HG03460 (cell line): ENCODE measurements around the gene IGSF22.

ENCODE experiments used
- ATAC-seq: cut with Tn5 transposase; IDR thresholded peaks from one replicate; pipeline ENCODE4 v1.9.1; 2021; ENCODE audit not compliant: unreplicated experiment

Gene IGSF22

GRCh38 chr11:18726040-18726439, at the start of gene IGSF22:
Gene IGSF22, minus strand, starts transcription at chr11:18726188. Its CDS starts 1,952 bp downstream, at chr11:18724236.
- no peak for ATAC-seq

GRCh38 chr11:18774801-18775200, 48.8 kb upstream of the IGSF22 start:
- no peak for ATAC-seq

- no peak for ATAC-seq
These were observed 47.7 kb upstream of the IGSF22 start for GRCh38 chr11:18773681-18774080.

- no peak for ATAC-seq
These were observed 47.1 kb upstream of the IGSF22 start for GRCh38 chr11:18773104-18773503.

DNA sequence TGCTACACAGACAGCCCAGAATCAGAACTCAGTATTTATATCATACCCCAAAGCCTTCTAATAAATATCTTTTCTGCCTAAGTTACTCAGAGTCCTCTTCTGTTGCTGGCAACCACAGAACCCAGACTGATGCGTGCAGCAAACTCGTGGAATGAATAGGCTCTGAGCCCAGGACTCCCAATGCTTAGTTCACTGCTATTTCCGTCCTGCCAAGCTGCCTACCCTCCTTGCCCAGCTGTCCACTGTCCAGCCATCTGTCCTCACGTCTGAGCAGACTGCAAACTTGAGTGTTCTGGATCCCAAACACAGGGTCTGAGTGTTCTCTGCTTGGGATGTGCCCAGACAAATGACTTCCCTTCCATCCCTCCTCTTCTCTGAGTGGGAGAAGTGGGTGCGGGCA, 46.2 kb upstream of the IGSF22 start:
- no peak for ATAC-seq

DNA sequence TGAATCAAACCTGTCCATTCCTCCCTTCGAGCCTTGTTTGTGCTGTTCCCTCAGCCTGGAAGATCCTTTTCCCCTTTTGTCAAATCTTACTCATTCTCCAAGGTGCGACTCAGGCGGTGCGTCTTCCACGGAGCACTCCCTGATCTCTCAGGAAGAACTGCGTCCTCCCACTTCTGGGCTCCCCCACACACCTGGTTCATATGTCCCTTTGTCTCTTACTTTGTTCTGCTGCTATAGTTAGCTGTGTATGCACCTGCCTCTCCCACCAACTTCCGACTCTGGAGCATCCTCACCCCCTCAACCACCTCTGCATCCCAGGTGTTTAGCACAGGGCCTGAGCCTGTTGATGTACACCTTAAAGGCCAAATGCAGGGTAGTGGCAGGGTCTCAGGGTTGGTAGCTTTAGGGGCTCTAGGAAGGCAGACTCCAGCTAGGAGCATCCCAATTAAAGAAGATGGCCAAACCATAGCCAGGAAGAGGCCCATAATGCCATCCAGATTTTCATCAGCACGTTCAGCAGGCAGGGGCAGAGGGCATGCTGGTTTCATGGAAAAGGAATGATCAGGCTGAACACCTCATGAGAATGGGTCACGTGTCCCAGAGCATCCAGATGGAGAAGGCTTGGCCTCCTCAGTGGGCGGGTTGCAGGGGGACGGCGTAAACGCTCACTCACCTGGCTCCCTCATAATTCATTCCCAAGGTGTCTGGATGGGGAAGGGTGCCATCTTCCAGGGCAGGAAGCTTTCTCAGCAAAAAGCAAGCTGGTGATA, 45.5 kb upstream of the IGSF22 start:
- no peak for ATAC-seq

GRCh38 chr11:18770479-18771125, 44.6 kb upstream of the IGSF22 start:
- ATAC-seq, result no peak

GRCh38 chr11:18769802-18770456, 43.9 kb upstream of the IGSF22 start:
- peak; percentile 53 for ATAC-seq

GRCh38 chr11:18768978-18769377, 43.0 kb upstream of the IGSF22 start:
- ATAC-seq, result no peak

DNA sequence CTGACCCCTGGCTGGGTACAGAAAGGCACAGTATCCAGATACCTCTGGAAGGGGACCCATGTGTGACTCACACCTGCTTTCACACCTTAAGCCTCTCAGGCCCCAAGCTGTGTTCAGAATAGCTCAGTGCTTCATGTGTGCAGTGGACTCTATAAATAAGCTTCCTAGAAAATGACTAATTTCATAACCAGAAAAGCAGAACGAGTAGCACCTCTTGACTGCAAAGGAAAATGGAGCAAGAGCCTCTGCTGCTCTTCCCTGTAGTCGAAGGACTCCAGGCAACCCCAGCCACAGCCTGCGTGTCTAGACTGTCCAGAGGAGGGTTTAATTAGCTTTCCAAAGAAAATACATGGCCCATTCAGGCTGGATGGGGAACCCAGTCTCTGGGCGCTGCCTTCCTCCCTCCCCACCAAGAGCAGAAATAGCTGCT, 42.5 kb upstream of the IGSF22 start:
- ATAC-seq, result peak; percentile 88

GRCh38 chr11:18766015-18766414, 40.0 kb upstream of the IGSF22 start:
- no peak for ATAC-seq

DNA sequence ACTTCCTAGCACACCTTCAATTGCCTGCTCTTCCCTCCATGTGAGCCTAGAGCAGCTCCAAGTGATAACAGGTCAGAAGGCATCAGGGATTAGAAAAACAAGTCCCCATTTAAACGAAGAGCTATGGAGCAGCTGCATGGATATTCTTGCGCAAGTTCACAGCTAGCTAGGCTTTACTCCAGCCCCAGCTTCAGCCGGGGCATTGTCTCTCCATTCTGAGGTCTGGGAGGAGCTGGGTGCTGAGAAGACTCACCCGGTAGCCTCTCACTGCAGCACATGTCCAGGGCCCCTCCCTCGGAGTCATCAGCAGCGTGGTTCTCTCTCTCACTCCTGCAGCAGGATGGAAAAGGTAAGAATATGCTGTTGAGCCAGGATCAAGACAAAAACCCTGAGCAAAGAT, 39.6 kb upstream of the IGSF22 start:
- no peak for ATAC-seq

GRCh38 chr11:18761741-18762140, 35.8 kb upstream of the IGSF22 start:
- ATAC-seq, result no peak

DNA sequence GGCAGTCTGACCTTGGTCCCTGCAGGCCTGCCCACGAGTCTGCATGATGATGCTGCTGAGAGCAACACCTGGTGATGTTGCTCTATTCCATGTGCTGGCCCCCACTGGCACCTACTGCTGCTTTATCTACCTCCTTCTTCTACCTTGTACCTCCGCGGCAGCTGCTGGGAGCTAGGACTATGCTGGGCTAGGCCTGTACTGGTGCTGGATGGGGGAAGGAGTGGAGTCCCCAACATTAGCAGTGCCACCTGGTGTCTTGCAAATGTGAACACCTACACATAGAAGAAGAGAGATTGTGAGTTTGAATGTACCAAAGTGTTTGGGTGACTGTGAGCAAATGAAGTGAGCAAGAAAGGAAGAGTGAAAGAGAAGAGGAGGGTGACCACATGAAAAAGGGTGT, 35.2 kb upstream of the IGSF22 start:
- no peak for ATAC-seq

- no peak for ATAC-seq
These were observed 31.8 kb upstream of the IGSF22 start for GRCh38 chr11:18757811-18758210.

DNA sequence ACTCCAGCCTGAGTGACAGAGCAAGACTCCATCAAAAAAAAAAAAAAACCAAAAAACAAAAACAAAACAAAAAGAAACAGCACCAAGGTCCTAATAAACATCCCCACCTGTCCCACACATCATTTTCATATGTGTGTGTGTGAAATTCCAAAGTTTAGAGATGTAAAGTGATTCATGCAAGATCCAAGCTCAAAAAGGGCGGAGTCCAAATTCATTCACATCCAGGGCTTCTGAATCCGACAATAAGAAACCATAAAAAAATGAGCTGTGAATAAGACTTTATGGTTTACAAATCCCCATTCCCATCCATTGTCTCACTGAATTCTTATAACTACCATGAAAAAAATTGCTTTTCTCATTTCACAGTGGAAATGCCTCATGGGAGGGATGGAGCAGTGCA, 30.9 kb upstream of the IGSF22 start:
- no peak for ATAC-seq

DNA sequence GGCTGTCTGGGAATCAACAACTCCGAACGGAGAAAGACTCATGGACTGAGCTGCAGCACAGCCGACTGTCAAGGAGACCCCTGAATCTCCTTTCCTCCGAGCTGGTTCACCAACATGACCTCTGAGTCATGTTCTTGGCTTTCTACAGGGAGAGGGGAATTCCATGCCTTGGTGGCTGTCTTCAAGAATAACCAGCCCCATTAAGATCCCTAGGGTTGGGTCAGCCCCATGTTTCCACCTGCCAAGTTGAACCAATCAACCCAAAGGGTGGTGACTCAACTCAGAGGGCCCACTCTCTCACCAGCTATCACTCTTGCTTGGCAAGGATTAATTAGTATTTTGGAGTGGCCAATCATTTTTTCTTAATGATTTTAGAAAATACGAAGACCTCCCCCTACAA, 28.3 kb upstream of the IGSF22 start:
- no peak for ATAC-seq

DNA sequence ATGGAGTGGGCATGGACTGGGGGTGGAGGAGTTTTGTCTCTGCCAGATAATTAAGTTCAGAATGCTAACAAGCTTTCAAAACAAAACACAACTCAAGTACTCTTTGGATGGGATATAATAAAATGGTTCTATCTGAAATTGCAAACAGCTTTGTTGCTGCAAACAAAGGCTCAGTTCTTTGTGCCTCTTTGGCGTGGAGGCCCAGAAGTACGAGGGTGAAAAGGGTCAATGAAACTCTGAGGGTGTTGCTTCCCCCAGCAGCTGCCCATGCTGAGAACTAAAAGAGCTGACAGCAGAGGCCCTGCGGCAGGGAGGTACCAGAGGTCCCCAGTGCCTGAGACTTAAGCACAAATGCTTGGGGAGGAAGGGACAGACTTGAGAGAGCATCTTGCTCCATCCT, 26.5 kb upstream of the IGSF22 start:
- no peak for ATAC-seq

DNA sequence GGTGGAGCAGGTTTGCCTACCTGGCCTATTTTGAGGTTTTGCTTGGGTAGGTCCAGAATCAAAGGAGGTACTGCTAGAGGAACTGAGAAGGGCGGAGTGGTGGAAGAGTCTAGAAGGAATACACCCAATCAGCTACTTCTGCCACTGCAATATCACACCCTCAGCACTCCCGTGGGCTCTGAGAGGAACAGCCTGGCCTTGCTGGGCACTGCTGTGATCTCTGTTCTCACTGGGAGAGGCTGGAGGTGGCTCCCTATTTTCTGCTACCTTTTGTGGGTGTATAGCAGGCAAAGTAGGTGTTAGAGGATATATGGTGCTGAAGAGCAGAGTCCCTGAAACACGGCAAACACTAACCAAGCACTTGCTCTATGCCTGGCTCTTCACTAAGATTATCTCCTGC, 25.0 kb upstream of the IGSF22 start:
- no peak for ATAC-seq

- no peak for ATAC-seq
These were observed 23.8 kb upstream of the IGSF22 start for GRCh38 chr11:18749681-18750319.

GRCh38 chr11:18748766-18749365, 22.9 kb upstream of the IGSF22 start:
- ATAC-seq, result no peak
